GM12878 (cell line): ENCODE data around the gene PYHIN1.

ENCODE experiments used
- CTCF ChIP-seq, 3 experiments: IDR thresholded peaks in 2 of 3; conservative IDR thresholded peaks in 1 of 3; 2 replicates each; pipeline ENCODE4 v1.5.1; 2011; ENCODE audit warnings: low read depth in 3 of 3, low read length in 3 of 3, mild to moderate bottlenecking in 3 of 3, control low read depth in 2 of 3, moderate library complexity in 2 of 3, inconsistent platforms in 1 of 3, mixed read lengths in 1 of 3; ENCODE audit not compliant: control insufficient read depth in 2 of 3, insufficient read depth in 1 of 3; ENCODE audit errors: extremely low read depth in 1 of 3
- ZNF207 ChIP-seq: fragments of 450-650 bp; IDR thresholded peaks from 2 replicates; pipeline ENCODE4 v1.6.1; 2014; ENCODE audit warnings: antibody characterized with exemption, mild to moderate bottlenecking, borderline replicate concordance

- TF ChIP-seq ZNF207 (no peak), CTCF (IDR thresholded peaks at IDR 0.05 in 2 of 3, conservative IDR thresholded peaks at IDR 0.05 in 1 of 3; ENCODE audit: control insufficient read depth in 2 of 3, extremely low read depth in 1 of 3, insufficient read depth in 1 of 3, low read depth in 3 of 3, low read length in 3 of 3) (no peak)
Observed at GRCh38 chr1:158942490-158942889, 11.1 kb downstream of the PYHIN1 start.
